DMS153 treated with DMSO at 0.1 percent for 48 hours (cell line): ENCODE results near the gene UPF3B.
A peak's percentile ranks its signal among the peaks of the same experiment; 100 is the strongest.
"Not testable (repeated sequence)": the region's sequence is repeated elsewhere in the genome, so short reads cannot be mapped to it uniquely, and the experiment has no call there.

ENCODE experiments used
- DNase-seq: peaks from one replicate; lab custom pipeline; 2025; ENCODE audit not compliant: unreplicated experiment; lab: John Stamatoyannopoulos, UW

UPF3B gene

DNA sequence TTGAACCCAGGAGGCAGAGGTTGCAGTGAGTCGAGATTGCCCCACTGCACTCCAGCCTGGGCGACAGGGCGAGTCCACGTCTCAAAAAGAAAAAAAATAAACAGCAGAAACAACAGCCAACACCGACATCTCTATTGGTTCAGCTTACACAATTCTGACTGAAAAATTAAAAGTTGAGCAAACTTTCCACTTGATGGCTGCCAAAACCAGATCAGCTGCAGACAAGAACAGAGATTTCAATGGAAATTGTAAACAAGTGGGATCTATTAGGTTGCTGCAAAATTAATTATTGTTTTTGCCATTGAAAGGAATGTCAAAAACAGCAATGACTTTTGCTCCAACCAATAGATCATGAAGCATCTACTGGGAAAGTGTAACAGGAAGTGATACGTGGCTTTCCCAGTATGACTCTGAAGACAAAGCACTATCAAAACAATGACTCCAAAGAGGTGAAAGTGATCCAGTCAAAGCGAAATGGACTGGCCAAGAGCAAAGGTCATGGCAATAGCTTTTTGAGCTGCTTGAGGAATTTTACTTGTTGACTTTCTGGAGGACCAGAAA, 26.3 kb downstream of the UPF3B start:
- DNase-seq, result no peak

DNA sequence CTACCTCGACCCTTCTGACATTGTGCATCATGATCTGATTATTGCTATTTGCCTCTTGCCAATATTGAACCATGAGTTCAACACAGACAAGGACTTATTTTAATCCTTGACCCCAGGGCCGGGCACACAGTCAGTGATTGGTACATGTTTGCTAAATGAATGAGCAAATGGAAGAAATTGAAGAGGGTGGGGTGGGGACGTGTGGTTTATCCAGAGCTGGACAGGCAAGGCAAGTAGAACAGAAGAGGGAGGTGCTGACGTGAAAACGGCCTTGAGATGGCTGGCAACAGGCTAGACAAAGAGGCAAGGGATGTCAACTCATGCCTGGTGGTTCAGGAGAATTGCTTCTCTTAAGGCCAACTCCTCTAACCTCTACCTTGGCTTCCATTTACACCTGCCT, 28.5 kb downstream of the UPF3B start:
- not testable (repeated sequence) for DNase-seq

DNA sequence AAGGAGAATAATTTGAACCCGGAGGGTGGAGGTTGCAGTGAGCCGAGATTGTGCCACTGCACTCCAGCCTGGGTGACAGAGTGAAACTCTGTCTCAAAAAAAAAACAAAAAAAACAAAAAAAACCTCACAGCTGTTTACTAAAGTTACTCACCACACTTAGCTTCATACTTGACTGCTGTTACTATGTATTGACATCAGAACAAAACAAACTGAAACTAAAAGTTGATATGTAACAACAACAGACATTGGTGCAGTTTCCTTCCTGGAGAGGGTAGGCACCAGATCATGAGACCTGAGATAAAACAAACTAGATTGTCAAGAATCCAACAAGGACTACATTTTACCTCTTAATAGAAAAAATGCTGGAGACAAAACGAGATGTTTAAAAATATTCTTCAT, 31.1 kb downstream of the UPF3B start:
- not testable (repeated sequence) for DNase-seq

- DNase-seq, result no peak
Observed at GRCh38 chrX:119817130-119817690, 35.6 kb downstream of the UPF3B start.

- DNase-seq, result no peak
Observed at GRCh38 chrX:119816300-119816699, 36.5 kb downstream of the UPF3B start.

- DNase-seq, result no peak
Observed at GRCh38 chrX:119809185-119809666, 43.5 kb downstream of the UPF3B start.

GRCh38 chrX:119808461-119808860, 44.3 kb downstream of the UPF3B start:
- not testable (repeated sequence) for DNase-seq

GRCh38 chrX:119802546-119802945, 50.2 kb downstream of the UPF3B start:
- no peak for DNase-seq

DNA sequence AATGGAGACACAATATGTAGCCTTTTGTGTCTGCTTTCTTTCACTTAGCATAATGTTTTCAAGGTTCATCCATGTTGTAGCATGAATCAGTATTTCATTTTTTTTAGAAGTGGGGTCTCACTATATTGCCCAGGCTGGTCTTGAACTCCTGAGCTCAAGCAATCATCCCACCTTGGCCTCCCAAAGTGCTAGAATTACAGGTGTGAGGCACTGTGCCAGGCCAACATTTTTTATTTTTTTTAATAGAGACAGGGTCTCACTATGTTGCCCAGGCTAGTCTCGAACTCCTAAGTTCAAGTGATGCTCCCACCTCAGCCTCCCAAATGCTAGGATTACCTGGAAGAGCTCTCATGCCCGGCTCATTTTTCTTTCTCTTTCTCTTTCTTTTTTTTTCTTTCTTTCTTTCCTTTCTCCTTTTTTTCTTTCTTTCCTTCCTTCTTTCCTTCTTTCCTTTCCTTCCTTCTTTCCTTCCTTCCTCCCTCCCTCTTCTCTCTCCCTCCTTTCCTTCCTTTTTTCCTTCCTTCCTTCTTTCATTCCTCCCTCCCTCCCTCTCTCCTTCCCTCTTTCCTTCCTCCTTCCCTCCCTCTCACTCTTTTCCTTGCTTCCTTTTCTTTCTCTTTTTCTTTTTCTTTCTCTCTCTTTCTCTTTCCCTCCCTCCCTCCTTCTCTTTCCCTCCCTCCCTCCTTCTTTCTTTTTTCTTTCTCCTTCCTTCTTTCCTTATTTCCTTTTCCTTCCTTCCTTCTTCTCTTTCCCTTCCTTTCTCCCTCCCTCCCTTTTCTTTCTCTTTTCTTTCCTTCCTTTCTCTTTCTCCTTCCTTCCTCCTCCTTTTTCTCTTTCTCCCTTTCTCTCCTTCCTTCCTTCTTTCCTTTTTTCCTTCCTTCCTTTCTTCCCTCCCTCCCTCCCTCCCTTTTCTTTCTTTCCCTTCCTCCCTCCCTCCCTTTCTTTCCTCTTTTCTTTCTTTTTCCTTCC, 51.2 kb downstream of the UPF3B start:
- DNase-seq, result no peak

GRCh38 chrX:119791437-119792231, 61.1 kb downstream of the UPF3B start, which contains the start of gene RPL39:
TSS of gene RPL39 (minus strand) at chrX:119791630. CDS start at chrX:119791576, 54 bp downstream.
- DNase-seq, result peak; percentile 82

GRCh38 chrX:119790977-119791436, 61.8 kb downstream of the UPF3B start:
- peak; percentile 19 for DNase-seq

DNA sequence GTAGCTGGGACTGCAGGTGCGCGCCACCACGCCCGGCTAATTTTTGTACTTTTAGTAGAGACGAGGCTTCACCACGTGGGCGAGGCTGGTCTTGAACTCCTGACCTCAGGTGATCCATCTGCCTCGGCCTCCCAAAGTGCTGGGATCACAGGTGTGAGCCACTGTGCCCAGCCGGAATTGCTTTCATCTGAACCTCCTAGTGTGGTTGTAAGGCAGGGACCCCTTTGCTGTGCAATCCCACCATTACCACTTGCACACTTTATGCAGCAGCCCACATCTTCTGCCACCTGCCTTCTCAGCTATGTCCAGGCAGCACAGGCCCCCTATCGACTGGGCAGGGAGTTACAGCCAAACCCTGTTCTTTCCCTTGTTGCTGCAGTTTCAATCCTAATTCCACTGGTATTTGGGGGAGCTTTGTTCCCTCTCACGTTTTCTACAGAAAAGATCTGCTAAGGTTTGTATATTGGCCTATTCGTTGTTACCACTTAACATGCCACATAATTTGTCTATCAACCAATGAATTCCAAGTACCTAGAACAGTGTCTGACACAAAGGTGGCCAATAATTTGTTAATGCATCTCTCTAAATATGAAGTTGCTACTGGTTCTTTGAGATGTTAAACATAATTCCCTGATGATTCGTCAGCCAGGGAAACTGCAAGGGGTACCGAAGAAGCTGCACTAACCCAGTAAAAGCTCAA, 67.9 kb downstream of the UPF3B start:
- no peak for DNase-seq
